ENCODE results near the gene COL6A5. TPM values are rescaled to one million over a fixed set of nuclear protein-coding genes. Genes with fewer than 3 reads are reported as not detected.

COL6A5 gene
- total and polyA plus RNA-seq, 9 of the 15 experiments (the other 6 are each of a cell fraction or from before 2014, with no cell fraction given): 1.5 to 9.7 (median 5.6) TPM

DNA sequence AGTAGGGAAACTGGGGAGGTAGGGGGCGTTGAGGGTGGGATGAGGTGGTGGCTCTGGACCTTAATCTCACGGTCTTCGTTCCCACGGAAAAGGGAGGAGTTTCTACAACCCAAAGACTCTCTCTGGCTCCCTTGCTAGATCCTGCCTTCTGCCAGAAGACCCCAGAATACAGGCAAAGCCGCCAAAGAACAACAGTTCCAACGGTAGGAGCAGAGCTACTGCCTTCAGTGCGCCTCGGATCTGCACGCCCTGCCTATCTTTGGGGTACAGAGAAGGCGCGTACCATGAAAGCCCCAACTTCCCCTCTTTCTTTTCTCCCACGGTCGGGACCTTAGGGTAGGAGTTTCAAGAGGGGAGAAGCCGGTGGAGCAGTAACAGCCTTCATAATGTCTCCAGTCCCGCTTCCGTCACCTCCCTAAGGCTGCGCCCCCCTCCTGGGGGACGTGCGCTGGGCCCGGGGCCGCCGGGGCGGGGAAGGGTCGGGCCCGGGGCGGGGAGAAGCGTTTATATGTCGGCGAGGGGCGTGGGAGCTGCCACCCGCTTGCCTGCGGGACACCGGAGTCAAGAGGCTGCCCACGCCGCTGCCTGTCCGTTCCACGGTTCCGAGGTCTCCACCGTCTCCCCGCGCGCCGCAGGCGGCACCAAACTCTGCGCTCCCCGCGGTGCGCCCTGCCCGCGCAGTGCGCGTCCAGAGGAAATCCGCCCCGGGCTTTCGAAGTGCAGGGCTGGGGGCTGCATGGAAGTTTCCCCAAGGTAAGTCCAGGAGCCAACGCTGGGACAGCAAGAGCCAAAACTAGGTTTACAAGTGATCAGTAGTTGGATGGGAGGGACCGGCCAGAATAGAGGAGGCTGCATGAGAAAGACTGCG is 171.4 kb downstream of the COL6A5 start, which contains the start of gene COL6A6:
Gene COL6A6 (plus strand): TSS at position 533 of the 868 bp plus-strand sequence. CDS start 43,188 bp downstream, outside the sequence.
- in situ Hi-C loops (cut with MboI): no loop called here
- Histone ChIP-seq H3K9me3 (replicated peaks; ENCODE audit: control insufficient read depth, insufficient read depth, low read depth, low read length) (no peaks in the 10 kb centered on the region), H4K20me1 (replicated peaks; ENCODE audit: control insufficient read depth, insufficient read depth, low read length) (no peaks in the 10 kb centered on the region), H3K9me1 (ENCODE audit: control insufficient read depth, insufficient read depth, low read length) (no peaks in the 10 kb centered on the region), H3K27me3 (ENCODE audit: control insufficient read depth in 2 of 2, insufficient read depth in 2 of 2, low read length in 2 of 2) (peaks cover 3 to 13% of the 10 kb centered on the region in 2 experiments; a peak in 3 of 5 replicates), H2AFZ (ENCODE audit: low read depth, low read length) (peak within 1 kb of the TSS; percentile 40; the same call in 1 of the 2 replicates), H3K27ac (ENCODE audit: extremely low read depth, low read depth, low read length) (no peak within 1 kb of the TSS), H3K4me3 (peak within 1 kb of the TSS; percentile 26; the same call in 1 of the 2 replicates), H3K4me1 (replicated peaks in 1 of 2; ENCODE audit: control insufficient read depth in 2 of 2, insufficient read depth in 2 of 2, low read length in 2 of 2) (peaks cover 0 to 7% of the 10 kb centered on the region in 2 experiments; a peak in 3 of 5 replicates), H3K36me3 (ENCODE audit: control insufficient read depth, insufficient read depth, low read length) (no peaks in the 10 kb centered on the region), H3K79me2 (ENCODE audit: control insufficient read depth, insufficient read depth, low read length) (no peaks in the 10 kb centered on the region), H3K4me2 (ENCODE audit: insufficient read depth, low read length) (peak within 1 kb of the TSS; percentile 37), H3K9ac (ENCODE audit: insufficient read depth in 1 of 2, low read depth in 2 of 2, low read length in 2 of 2) (peak within 1 kb of the TSS in 1 of 2 experiments; percentile 64; a peak in 2 of 4 replicates)
- POLR2A ChIA-PET: no interaction called here
- WGBS (ENCODE audit: insufficient coverage, low coverage, missing lambda C conversion rate): 4% methylated on average over 18 of the region's 58 CpGs
- DNase-seq (ENCODE audit: extremely low read depth in 1 of 4, low spot score in 3 of 4) (peak in 1 of 4 experiments; percentile 16), ATAC-seq (peak; percentile 68), FAIRE-seq (no peak)
- intact Hi-C loops (cut with micrococcal nuclease): no loop called here
- CTCF ChIA-PET (ENCODE audit: low intra/inter-chr PET ratio): no interaction called here
- TF ChIP-seq, protein P1, sequence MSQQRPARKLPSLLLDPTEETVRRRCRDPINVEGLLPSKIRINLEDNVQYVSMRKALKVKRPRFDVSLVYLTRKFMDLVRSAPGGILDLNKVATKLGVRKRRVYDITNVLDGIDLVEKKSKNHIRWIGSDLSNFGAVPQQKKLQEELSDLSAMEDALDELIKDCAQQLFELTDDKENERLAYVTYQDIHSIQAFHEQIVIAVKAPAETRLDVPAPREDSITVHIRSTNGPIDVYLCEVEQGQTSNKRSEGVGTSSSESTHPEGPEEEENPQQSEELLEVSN (IDR thresholded peaks at IDR 0.05; ENCODE audit: borderline replicate concordance in 1 of 2, extremely low read depth in 1 of 2, insufficient read depth in 1 of 2, insufficient read length in 1 of 2, low read depth in 1 of 2, low read length in 1 of 2, poor library complexity in 1 of 2, severe bottlenecking in 1 of 2): peak in 1 of 2 experiments; percentile 12
- TF ChIP-seq, protein P2, sequence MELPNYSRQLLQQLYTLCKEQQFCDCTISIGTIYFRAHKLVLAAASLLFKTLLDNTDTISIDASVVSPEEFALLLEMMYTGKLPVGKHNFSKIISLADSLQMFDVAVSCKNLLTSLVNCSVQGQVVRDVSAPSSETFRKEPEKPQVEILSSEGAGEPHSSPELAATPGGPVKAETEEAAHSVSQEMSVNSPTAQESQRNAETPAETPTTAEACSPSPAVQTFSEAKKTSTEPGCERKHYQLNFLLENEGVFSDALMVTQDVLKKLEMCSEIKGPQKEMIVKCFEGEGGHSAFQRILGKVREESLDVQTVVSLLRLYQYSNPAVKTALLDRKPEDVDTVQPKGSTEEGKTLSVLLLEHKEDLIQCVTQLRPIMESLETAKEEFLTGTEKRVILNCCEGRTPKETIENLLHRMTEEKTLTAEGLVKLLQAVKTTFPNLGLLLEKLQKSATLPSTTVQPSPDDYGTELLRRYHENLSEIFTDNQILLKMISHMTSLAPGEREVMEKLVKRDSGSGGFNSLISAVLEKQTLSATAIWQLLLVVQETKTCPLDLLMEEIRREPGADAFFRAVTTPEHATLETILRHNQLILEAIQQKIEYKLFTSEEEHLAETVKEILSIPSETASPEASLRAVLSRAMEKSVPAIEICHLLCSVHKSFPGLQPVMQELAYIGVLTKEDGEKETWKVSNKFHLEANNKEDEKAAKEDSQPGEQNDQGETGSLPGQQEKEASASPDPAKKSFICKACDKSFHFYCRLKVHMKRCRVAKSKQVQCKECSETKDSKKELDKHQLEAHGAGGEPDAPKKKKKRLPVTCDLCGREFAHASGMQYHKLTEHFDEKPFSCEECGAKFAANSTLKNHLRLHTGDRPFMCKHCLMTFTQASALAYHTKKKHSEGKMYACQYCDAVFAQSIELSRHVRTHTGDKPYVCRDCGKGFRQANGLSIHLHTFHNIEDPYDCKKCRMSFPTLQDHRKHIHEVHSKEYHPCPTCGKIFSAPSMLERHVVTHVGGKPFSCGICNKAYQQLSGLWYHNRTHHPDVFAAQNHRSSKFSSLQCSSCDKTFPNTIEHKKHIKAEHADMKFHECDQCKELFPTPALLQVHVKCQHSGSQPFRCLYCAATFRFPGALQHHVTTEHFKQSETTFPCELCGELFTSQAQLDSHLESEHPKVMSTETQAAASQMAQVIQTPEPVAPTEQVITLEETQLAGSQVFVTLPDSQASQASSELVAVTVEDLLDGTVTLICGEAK (IDR thresholded peaks at IDR 0.05): no peak
- TF ChIP-seq, protein P2 (CRISPR knock-in tag; IDR thresholded peaks at IDR 0.05): no peak
- TF ChIP-seq HDAC6 (IDR thresholded peaks at IDR 0.05; ENCODE audit: low read depth, low read length): peak; percentile 98; the same call in 1 of the 2 replicates
- no TSS peak for BruUV-seq (replicated peaks)

Measured in K562 (cell line).